MG63 (cell line): ENCODE data around the gene PROM2. TPM values are rescaled to one million over a fixed set of nuclear protein-coding genes. Genes with fewer than 3 reads are reported as not detected.

Source experiments
- DNase-seq: peaks from one replicate; pipeline ENCODE4 v3.0.0-alpha.2; 2020
- H3K27me3 ChIP-seq: fragments of 250-450 bp; sonication (Bioruptor Pico); 2 replicates; pipeline ENCODE4 v1.5.1; 2020; ENCODE audit warnings: mild to moderate bottlenecking, moderate library complexity
- H3K36me3 ChIP-seq: fragments of 250-450 bp; sonication (Bioruptor Pico); 2 replicates; pipeline ENCODE4 v1.5.1; 2020; ENCODE audit warnings: mild to moderate bottlenecking, moderate library complexity
- H3K4me3 ChIP-seq: fragments of 250-450 bp; sonication (Bioruptor Pico); 2 replicates; pipeline ENCODE4 v1.5.1; 2020; ENCODE audit warnings: mild to moderate bottlenecking, moderate library complexity
- H3K9me3 ChIP-seq: fragments of 250-450 bp; sonication (Bioruptor Pico); 2 replicates; pipeline ENCODE4 v1.5.1; 2020; ENCODE audit warnings: mild to moderate bottlenecking, moderate library complexity
- total RNA-seq: library from RNA; depleted of rRNA; stranded (reverse); fragments of >200 nt; shearing (Covaris generic); gene quantifications from 2 replicates; pipeline ENCODE4 v1.2.3, GENCODE V29; 2014; ENCODE audit warnings: low replicate concordance; rRNA removed

Gene PROM2
- total RNA-seq, 1 experiment from 2014 or later = 2.0 TPM

DNA sequence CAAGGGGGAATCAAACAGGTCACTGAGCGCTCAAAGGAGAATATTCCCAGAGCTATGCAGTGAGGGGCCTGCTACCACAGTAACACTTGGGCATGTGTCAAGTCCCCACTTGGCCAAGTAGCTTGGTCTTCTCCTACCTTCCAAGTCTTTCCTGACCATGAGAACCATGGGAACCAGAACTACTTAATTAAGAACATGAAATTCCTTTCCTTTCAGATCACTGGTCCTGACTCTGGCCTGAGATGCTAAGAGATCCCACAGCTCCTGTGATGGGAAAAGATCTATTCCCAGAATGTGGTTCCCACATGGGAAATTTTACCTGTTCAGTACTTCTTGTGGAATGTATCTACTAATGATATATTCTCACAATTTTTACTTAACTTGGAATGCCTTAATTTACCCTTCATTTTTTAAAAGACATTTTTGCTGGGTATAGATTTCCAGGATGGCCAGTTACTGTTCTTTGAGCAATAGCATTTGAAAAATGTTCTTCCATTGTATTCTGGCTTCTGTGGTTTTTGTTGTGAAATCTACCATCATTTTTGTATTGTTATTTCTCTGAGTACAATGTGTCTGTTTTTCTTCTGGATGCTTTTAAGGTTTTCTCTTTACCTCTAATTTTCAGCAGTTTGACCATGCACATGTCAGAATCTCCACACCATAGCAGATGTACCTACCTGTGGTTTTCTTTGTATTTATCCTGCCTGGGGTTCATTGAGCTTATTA lies 60.8 kb downstream of the PROM2 start:
- H3K4me3 ChIP-seq = no peak overlapping the region
- H3K36me3 ChIP-seq = no peaks in the 10 kb centered on the region
- H3K27me3 ChIP-seq = no peaks in the 10 kb centered on the region
- DNase-seq = no peak
- no peaks in the 10 kb centered on the region for H3K9me3 ChIP-seq

DNA sequence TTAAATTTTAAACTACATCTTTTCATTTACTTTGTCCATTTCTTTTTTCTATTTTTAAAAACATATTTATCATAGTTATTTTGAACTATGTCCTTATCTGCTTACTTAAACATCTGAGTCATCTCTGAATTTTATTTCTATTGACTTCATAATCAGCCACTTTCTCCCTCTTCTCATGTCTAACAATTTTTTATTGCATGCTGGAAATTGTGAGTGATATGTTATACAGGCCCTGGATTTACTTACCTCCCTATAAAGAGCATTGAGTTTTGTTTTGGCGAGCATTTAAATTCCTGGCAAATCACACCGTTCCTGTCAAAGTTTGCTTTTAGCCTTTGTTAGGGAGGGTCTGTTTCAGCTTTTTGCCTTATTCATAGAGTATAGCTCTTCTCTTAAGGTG lies 62.2 kb downstream of the PROM2 start:
- no peaks in the 10 kb centered on the region for H3K9me3 ChIP-seq
- no peak for DNase-seq
- H3K36me3 ChIP-seq = no peaks in the 10 kb centered on the region
- no peak overlapping the region for H3K4me3 ChIP-seq
- no peaks in the 10 kb centered on the region for H3K27me3 ChIP-seq

DNA sequence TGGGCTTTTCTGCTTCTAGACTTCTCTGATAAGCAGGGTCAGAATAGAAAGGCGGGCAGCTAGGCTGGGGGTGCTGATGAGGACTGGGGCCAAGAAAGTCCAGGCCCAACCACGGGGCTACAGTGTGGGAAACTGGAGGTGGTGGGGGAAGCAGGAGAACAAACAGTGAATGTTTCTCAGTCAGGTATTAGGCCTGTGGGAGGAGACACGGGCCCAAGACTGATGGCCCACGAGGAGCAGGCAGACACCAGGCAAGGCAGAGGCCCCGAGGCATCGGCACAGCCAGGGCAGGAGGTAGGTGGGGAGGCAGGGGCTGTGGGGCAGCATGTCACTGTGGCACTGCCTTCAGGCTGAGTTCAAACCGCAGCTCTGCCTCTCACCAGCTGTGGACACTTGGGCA lies 63.6 kb downstream of the PROM2 start:
- no peak overlapping the region for H3K4me3 ChIP-seq

More for the DNA sequence above, 63.6 kb downstream of the PROM2 start:
- Histone ChIP-seq H3K27me3 (no peaks in the 10 kb centered on the region), H3K9me3 (no peaks in the 10 kb centered on the region), H3K36me3 (no peaks in the 10 kb centered on the region)
- no peak for DNase-seq

Other genes starting within 250 kb of the PROM2 start
- gene MAL, start 248.7 kb upstream of the PROM2 start, total RNA-seq = not detected in 2 replicates
- gene MRPS5, start 152.6 kb upstream of the PROM2 start, total RNA-seq = 66.2 and 71.0 TPM in 2 replicates
- 5.0 and 7.1 TPM in 2 replicates for gene ZNF514, start 114.6 kb upstream of the PROM2 start, total RNA-seq
- 3.3 and 4.2 TPM in 2 replicates for gene ZNF2, start 108.6 kb upstream of the PROM2 start, total RNA-seq
- 0.74 and 1.7 TPM in 2 replicates for gene ZNF892, start 66.9 kb upstream of the PROM2 start, total RNA-seq
- gene KCNIP3, start 22.9 kb downstream of the PROM2 start, total RNA-seq = 7.7 and 14.1 TPM in 2 replicates
- 36.3 and 44.3 TPM in 2 replicates for gene FAHD2A, start 128.3 kb downstream of the PROM2 start, total RNA-seq
- gene TRIM43B, start 210.3 kb downstream of the PROM2 start, total RNA-seq = not detected in 2 replicates